HepG2 (cell line): ENCODE results near the gene GJC2. TPM values are rescaled to one million over a fixed set of nuclear protein-coding genes. Genes with fewer than 3 reads are reported as not detected.

Experiments
- BORCS8-MEF2B ChIP-seq: sonication (generic); formaldehyde crosslinking; IDR thresholded peaks from 2 replicates; pipeline ENCODE4 v1.8.0; 2022; ENCODE audit warnings: mild to moderate bottlenecking, missing genetic modification reagents
- CAMTA2 ChIP-seq: sonication (generic); formaldehyde crosslinking; IDR thresholded peaks from 2 replicates; pipeline ENCODE4 v1.4.0; 2020; ENCODE audit warnings: mild to moderate bottlenecking, missing genetic modification reagents, borderline replicate concordance
- CCDC6 ChIP-seq: sonication (generic); formaldehyde crosslinking; IDR thresholded peaks from 2 replicates; pipeline ENCODE4 v1.8.1; 2022; ENCODE audit warnings: mild to moderate bottlenecking, missing genetic modification reagents, moderate library complexity
- HNRNPH1 ChIP-seq: fragments of 200-400 bp; formaldehyde crosslinking; optimal IDR thresholded peaks from 2 replicates; pipeline ENCODE3; 2017; ENCODE audit warnings: mild to moderate bottlenecking, low read depth, low read length
- HOXA9 ChIP-seq: sonication (generic); formaldehyde crosslinking; IDR thresholded peaks from 2 replicates; pipeline ENCODE4 v1.8.1; 2022; ENCODE audit warnings: missing genetic modification reagents, mild to moderate bottlenecking, moderate library complexity, borderline replicate concordance
- IKZF4 ChIP-seq: sonication (generic); formaldehyde crosslinking; IDR thresholded peaks from 2 replicates; pipeline ENCODE4 v1.5.1; 2020; ENCODE audit warnings: borderline replicate concordance, mild to moderate bottlenecking, low read depth, missing genetic modification reagents; ENCODE audit errors: not compliant biosample characterization
- MEF2D ChIP-seq: sonication (generic); formaldehyde crosslinking; IDR thresholded peaks from 2 replicates; pipeline ENCODE4 v1.5.1; 2020; ENCODE audit warnings: mild to moderate bottlenecking, missing genetic modification reagents
- MLLT10 ChIP-seq: sonication (generic); formaldehyde crosslinking; IDR thresholded peaks from 2 replicates; pipeline ENCODE4 v1.4.0; 2020; ENCODE audit warnings: missing genetic modification reagents
- MXI1 ChIP-seq: IDR thresholded peaks from 3 replicates; pipeline ENCODE4 v1.6.1; 2012; ENCODE audit warnings: low read depth, low read length, inconsistent platforms, borderline replicate concordance
- PATZ1 ChIP-seq: sonication (generic); formaldehyde crosslinking; IDR thresholded peaks from 2 replicates; pipeline ENCODE4 v1.4.0; 2020; ENCODE audit warnings: missing genetic modification reagents
- PHF20 ChIP-seq: sonication (generic); formaldehyde crosslinking; IDR thresholded peaks from 2 replicates; pipeline ENCODE4 v1.5.0; 2020; ENCODE audit warnings: mild to moderate bottlenecking, missing genetic modification reagents
- PRMT3 ChIP-seq: sonication (generic); formaldehyde crosslinking; IDR thresholded peaks from 2 replicates; pipeline ENCODE4 v1.8.1; 2022; ENCODE audit warnings: low read depth, mild to moderate bottlenecking, moderate library complexity, missing genetic modification reagents, borderline replicate concordance
- RBAK ChIP-seq: sonication (generic); formaldehyde crosslinking; IDR thresholded peaks from 2 replicates; pipeline ENCODE4 v1.5.1; 2020; ENCODE audit warnings: mild to moderate bottlenecking, missing genetic modification reagents
- SNAPC5 ChIP-seq: sonication (generic); formaldehyde crosslinking; IDR thresholded peaks from 2 replicates; pipeline ENCODE4 v1.8.1; 2023; ENCODE audit warnings: mild to moderate bottlenecking, missing genetic modification reagents, borderline replicate concordance
- TAF1 ChIP-seq: sonication (generic); formaldehyde crosslinking; IDR thresholded peaks from 2 replicates; pipeline ENCODE4 v1.4.0; 2020; ENCODE audit warnings: missing genetic modification reagents
- YEATS4 ChIP-seq: sonication (generic); formaldehyde crosslinking; IDR thresholded peaks from 2 replicates; pipeline ENCODE4 v1.4.0; 2020; ENCODE audit warnings: missing genetic modification reagents, borderline replicate concordance
- ZEB1 ChIP-seq: IDR thresholded peaks from 2 replicates; pipeline ENCODE4 v1.6.1; 2012; ENCODE audit warnings: mild to moderate bottlenecking, low read depth, inconsistent platforms; ENCODE audit not compliant: insufficient replicate concordance
- ZNF326 ChIP-seq: sonication (generic); formaldehyde crosslinking; IDR thresholded peaks from 2 replicates; pipeline ENCODE4 v1.4.0; 2020; ENCODE audit warnings: missing genetic modification reagents, borderline replicate concordance
- ZNF34 ChIP-seq: sonication (generic); formaldehyde crosslinking; IDR thresholded peaks from 2 replicates; pipeline ENCODE4 v1.4.0; 2020; ENCODE audit warnings: mild to moderate bottlenecking, missing genetic modification reagents, borderline replicate concordance
- ZNF460 ChIP-seq: sonication (generic); formaldehyde crosslinking; IDR thresholded peaks from 2 replicates; pipeline ENCODE4 v1.5.1; 2020; ENCODE audit warnings: missing genetic modification reagents, mild to moderate bottlenecking, borderline replicate concordance
- ZNF552 ChIP-seq: sonication (generic); formaldehyde crosslinking; IDR thresholded peaks from 2 replicates; pipeline ENCODE4 v1.9.0; 2022; ENCODE audit warnings: missing genetic modification reagents, mild to moderate bottlenecking, borderline replicate concordance
- polyA plus RNA-seq, 8 experiments: library from polyadenylated mRNA; depleted of rRNA in 3 of 8; stranded (reverse) in 7 of 8; unstranded in 1 of 8; fragments of >200 nt; fragmentation: Illumina TruSeq in 4 of 8; extraction: Trizol in 4 of 8; gene quantifications; 2 replicates each; pipeline versions ENCODE4 v1.2.1 to v1.2.3, GENCODE V29; 2011 to 2016; ENCODE audit warnings: low read depth in 4 of 8, missing spikeins in 1 of 8, mixed read lengths in 1 of 8; ENCODE audit not compliant: insufficient read depth in 1 of 8
- total RNA-seq, 5 experiments: library from RNA; depleted of rRNA; stranded (reverse); fragments of >200 nt; fragmentation: Illumina TruSeq; extraction: Trizol; gene quantifications; 2 replicates each; pipeline ENCODE4 v1.2.3, GENCODE V29; 2016; ENCODE audit warnings: low read depth in 1 of 5
- TF ChIP-seq, protein P1 (sequence below): sonication (generic); formaldehyde crosslinking; IDR thresholded peaks from 2 replicates; pipeline ENCODE4 v1.4.0; 2020; ENCODE audit warnings: low read depth, mild to moderate bottlenecking, missing genetic modification reagents
- TF ChIP-seq, protein P2 (sequence below): sonication (generic); formaldehyde crosslinking; IDR thresholded peaks from 2 replicates; pipeline ENCODE4 v1.8.1; 2023; ENCODE audit warnings: mild to moderate bottlenecking, moderate library complexity, missing genetic modification reagents
- TF ChIP-seq, protein P3 (sequence below): conservative IDR thresholded peaks from 2 replicates; pipeline ENCODE4 v1.6.1; 2018; ENCODE audit warnings: missing genetic modification reagents

GJC2 gene
- total and polyA plus RNA-seq, 2 of the 13 experiments (the other 11 are each of a cell fraction or from before 2014, with no cell fraction given) = 1.6 to 3.8 TPM

- TF ChIP-seq SNAPC5 (CRISPR knock-in tag) = no peak
- peak; percentile 65; the same call in 1 of the 3 replicates for TF ChIP-seq MXI1
- TF ChIP-seq PATZ1 (CRISPR knock-in tag) = no peak; the same call in 1 of the 2 replicates
- TF ChIP-seq HNRNPH1 = no peak
- TF ChIP-seq ZNF552 = no peak
- no peak for TF ChIP-seq ZNF326 (CRISPR knock-in tag)
- TF ChIP-seq, protein P1, sequence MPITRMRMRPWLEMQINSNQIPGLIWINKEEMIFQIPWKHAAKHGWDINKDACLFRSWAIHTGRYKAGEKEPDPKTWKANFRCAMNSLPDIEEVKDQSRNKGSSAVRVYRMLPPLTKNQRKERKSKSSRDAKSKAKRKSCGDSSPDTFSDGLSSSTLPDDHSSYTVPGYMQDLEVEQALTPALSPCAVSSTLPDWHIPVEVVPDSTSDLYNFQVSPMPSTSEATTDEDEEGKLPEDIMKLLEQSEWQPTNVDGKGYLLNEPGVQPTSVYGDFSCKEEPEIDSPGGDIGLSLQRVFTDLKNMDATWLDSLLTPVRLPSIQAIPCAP (CRISPR knock-in tag) = no peak
- TF ChIP-seq RBAK (CRISPR knock-in tag) = no peak
- 0 out of 2 replicates have a peak, but pooled peaks have one; percentile 16 for TF ChIP-seq MEF2D (CRISPR knock-in tag)
- TF ChIP-seq PHF20 (CRISPR knock-in tag) = no peak
- TF ChIP-seq, protein P2, sequence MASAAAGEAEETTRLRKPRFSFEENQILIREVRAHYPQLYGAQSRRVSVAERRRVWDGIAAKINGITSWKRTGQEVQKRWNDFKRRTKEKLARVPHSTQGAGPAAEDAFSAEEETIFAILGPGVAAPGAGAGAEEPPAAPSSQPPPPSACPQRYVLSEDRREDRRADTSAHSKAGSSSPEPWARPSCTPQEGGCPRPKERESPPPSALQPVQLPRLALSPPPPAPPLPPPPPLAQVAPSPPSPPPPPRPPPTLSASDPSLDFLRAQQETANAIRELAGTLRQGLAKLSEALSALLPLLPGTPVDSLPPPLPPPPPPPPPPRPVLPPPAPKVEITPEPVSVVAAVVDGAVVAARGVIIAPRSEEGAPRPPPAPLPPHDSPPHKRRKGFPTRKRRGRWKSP = no peak
- TF ChIP-seq MLLT10 (CRISPR knock-in tag) = no peak
- no peak for TF ChIP-seq ZNF34 (CRISPR knock-in tag)
- no peak for TF ChIP-seq TAF1
- TF ChIP-seq CAMTA2 (CRISPR knock-in tag) = no peak
- no peak for TF ChIP-seq CCDC6 (CRISPR knock-in tag)
- TF ChIP-seq HOXA9 (CRISPR knock-in tag) = no peak
- TF ChIP-seq YEATS4 (CRISPR knock-in tag) = no peak
- 0 out of 2 replicates have a peak, but pooled peaks have one; percentile 46 for TF ChIP-seq BORCS8-MEF2B (CRISPR knock-in tag)
- no peak for TF ChIP-seq PRMT3 (CRISPR knock-in tag)
- TF ChIP-seq, protein P3, sequence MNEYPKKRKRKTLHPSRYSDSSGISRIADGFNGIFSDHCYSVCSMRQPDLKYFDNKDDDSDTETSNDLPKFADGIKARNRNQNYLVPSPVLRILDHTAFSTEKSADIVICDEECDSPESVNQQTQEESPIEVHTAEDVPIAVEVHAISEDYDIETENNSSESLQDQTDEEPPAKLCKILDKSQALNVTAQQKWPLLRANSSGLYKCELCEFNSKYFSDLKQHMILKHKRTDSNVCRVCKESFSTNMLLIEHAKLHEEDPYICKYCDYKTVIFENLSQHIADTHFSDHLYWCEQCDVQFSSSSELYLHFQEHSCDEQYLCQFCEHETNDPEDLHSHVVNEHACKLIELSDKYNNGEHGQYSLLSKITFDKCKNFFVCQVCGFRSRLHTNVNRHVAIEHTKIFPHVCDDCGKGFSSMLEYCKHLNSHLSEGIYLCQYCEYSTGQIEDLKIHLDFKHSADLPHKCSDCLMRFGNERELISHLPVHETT = no peak; the same call in 1 of the 2 replicates
- no peak for TF ChIP-seq ZEB1
- TF ChIP-seq ZNF460 = no peak
- TF ChIP-seq IKZF4 (CRISPR knock-in tag) = no peak
Measured at GRCh38 chr1:228166170-228166936, 16.6 kb downstream of the GJC2 start (continued).
